K562 (cell line): ENCODE results near the gene RAD50. TPM values are rescaled to one million over a fixed set of nuclear protein-coding genes. Genes with fewer than 3 reads are reported as not detected.

Experiments
- ATAC-seq: fragments of 200-7000 bp; cut with Tn5 transposase; 3 replicates; pipeline ENCODE4 v1.9.1; 2020; ENCODE audit warnings: moderate library complexity
- BruUV-seq: library from RNA; stranded (reverse); fragments of 400-500 nt; replicated peaks from 2 replicates; lab custom pipeline; 2021; lab: Mats Ljungman, UMichigan
- CTCF ChIA-PET: fragments of 300-600 bp; formaldehyde crosslinking; extraction: SDS; loops from one replicate; lab custom pipeline; 2021; ENCODE audit warnings: low intra/inter-chr PET ratio; lab: Yijun Ruan, JAX
- POLR2A ChIA-PET: fragments of 300-600, 350-650 bp; sonication (Branson Sonifier 250); formaldehyde crosslinking; extraction: SDS; loops from one replicate; lab custom pipeline; 2021; ENCODE audit warnings: antibody characterized with exemption, inconsistent platforms; lab: Yijun Ruan, JAX
- DNase-seq, 4 experiments: peaks; one replicate each; pipeline versions ENCODE4 v3.0.0 to v3.0.0-alpha.2; 2011 to 2018; ENCODE audit warnings: low spot score in 3 of 4, mixed read lengths in 3 of 4; ENCODE audit errors: extremely low read depth in 1 of 4
- FAIRE-seq: peaks from 2 replicates; lab custom pipeline; 2011; peaks lifted over from hg19 to GRCh38; lab: Jason Lieb, UNC
- H2AFZ ChIP-seq: 2 replicates; pipeline ENCODE4 v1.6.0; 2011; ENCODE audit warnings: low read depth, low read length, control low read depth, inconsistent platforms
- H3K27ac ChIP-seq: fragments of 200-600 bp; 3 replicates; pipeline ENCODE4 v1.8.0; 2011; ENCODE audit warnings: low read depth, mild to moderate bottlenecking, control low read depth, inconsistent platforms, low read length, moderate library complexity, mixed read lengths; ENCODE audit errors: extremely low read depth
- H3K27me3 ChIP-seq, 2 experiments: fragments of 300-600 bp in 1 of 2; 2 replicates in 1 of 2; 3 replicates in 1 of 2; pipeline versions ENCODE4 v1.6.0 to v1.8.0; 2011; ENCODE audit warnings: inconsistent platforms in 2 of 2, low read length in 2 of 2, mild to moderate bottlenecking in 1 of 2, mixed read lengths in 1 of 2, moderate library complexity in 1 of 2; ENCODE audit not compliant: control insufficient read depth in 2 of 2, insufficient read depth in 2 of 2
- H3K36me3 ChIP-seq: fragments of 300-600 bp; 3 replicates; pipeline ENCODE4 v1.8.0; 2011; ENCODE audit warnings: mild to moderate bottlenecking, low read length, inconsistent platforms; ENCODE audit not compliant: control insufficient read depth, insufficient read depth
- H3K4me1 ChIP-seq, 2 experiments: fragments of 200-600 bp in 1 of 2; replicated peaks in 1 of 2; 2 replicates in 1 of 2; 3 replicates in 1 of 2; pipeline versions ENCODE4 v1.5.1 to v1.8.0; 2011; ENCODE audit warnings: inconsistent platforms in 2 of 2, low read length in 2 of 2, mild to moderate bottlenecking in 1 of 2, mixed read lengths in 1 of 2, moderate library complexity in 1 of 2; ENCODE audit not compliant: control insufficient read depth in 2 of 2, insufficient read depth in 2 of 2
- H3K4me2 ChIP-seq: 2 replicates; pipeline ENCODE4 v1.6.1; 2011; ENCODE audit warnings: low read length, control low read depth, inconsistent platforms, mixed read lengths; ENCODE audit not compliant: insufficient read depth
- H3K4me3 ChIP-seq: fragments of 200-600 bp; sonication (generic), shearing (Covaris generic); 2 replicates; pipeline ENCODE4 v1.5.1; 2016; ENCODE audit warnings: control low read depth, inconsistent platforms
- H3K79me2 ChIP-seq: fragments of 200-600 bp; 3 replicates; pipeline ENCODE4 v1.8.0; 2011; ENCODE audit warnings: low read length, inconsistent platforms; ENCODE audit not compliant: control insufficient read depth, insufficient read depth
- H3K9ac ChIP-seq, 2 experiments: 2 replicates each; pipeline versions ENCODE4 v1.6.0 to v1.6.1; 2011; ENCODE audit warnings: low read depth in 2 of 2, low read length in 2 of 2, control low read depth in 1 of 2, inconsistent platforms in 1 of 2, mild to moderate bottlenecking in 1 of 2, mixed read lengths in 1 of 2; ENCODE audit not compliant: insufficient read depth in 1 of 2
- H3K9me1 ChIP-seq: one replicate; pipeline ENCODE4 v1.6.0; 2011; ENCODE audit warnings: inconsistent platforms, mild to moderate bottlenecking, low read length, moderate library complexity; ENCODE audit not compliant: control insufficient read depth, insufficient read depth
- H3K9me3 ChIP-seq: replicated peaks from 2 replicates; pipeline ENCODE4 v1.5.1; 2011; ENCODE audit warnings: low read depth, low read length, inconsistent platforms; ENCODE audit not compliant: control insufficient read depth, insufficient read depth
- H4K20me1 ChIP-seq: replicated peaks from 2 replicates; pipeline ENCODE4 v1.6.1; 2011; ENCODE audit warnings: low read length, inconsistent platforms, mixed read lengths; ENCODE audit not compliant: control insufficient read depth, insufficient read depth
- HES1 ChIP-seq: fragments of 450-650 bp; IDR thresholded peaks from 2 replicates; pipeline ENCODE4 v1.6.1; 2016; ENCODE audit warnings: low read depth, mild to moderate bottlenecking, moderate library complexity
- KDM1A ChIP-seq, 2 experiments: fragments of 450-650 bp; IDR thresholded peaks; 2 replicates each; pipeline ENCODE4 v1.6.1; 2016; ENCODE audit warnings: mild to moderate bottlenecking in 2 of 2
- MGA ChIP-seq: fragments of 450-650 bp; IDR thresholded peaks from 2 replicates; pipeline ENCODE4 v1.6.1; 2016; ENCODE audit warnings: mild to moderate bottlenecking, moderate library complexity
- NCOR1 ChIP-seq: fragments of 450-650 bp; IDR thresholded peaks from 2 replicates; pipeline ENCODE4 v1.6.1; 2016; ENCODE audit warnings: mild to moderate bottlenecking, moderate library complexity
- ZNF609 ChIP-seq: sonication (generic); formaldehyde crosslinking; IDR thresholded peaks from 2 replicates; pipeline ENCODE4 v1.8.1; 2023; ENCODE audit warnings: missing genetic modification reagents, mild to moderate bottlenecking, borderline replicate concordance
- WGBS: fragments of 100-300 bp; shearing (Covaris generic); methylation state at CpG from one replicate; pipeline ENCODE4 v1.1.6; 2016; ENCODE audit warnings: low coverage, mixed read lengths; ENCODE audit not compliant: insufficient coverage; ENCODE audit errors: missing lambda C conversion rate; 5-methylcytosine and 5-hydroxymethylcytosine counted together
- in situ Hi-C: fragments of 300-500 bp; cut with MboI; formaldehyde crosslinking; loops from 4 replicates; pipeline ENCODE4 v1.15.0; 2018; ENCODE audit warnings: inconsistent platforms, mixed read lengths
- intact Hi-C: fragments of 100-400 bp; cut with micrococcal nuclease; formaldehyde crosslinking; loops from 2 replicates; pipeline ENCODE4 v1.14.2; 2022
- polyA plus RNA-seq, 8 experiments: library from polyadenylated mRNA; depleted of rRNA in 4 of 8; stranded (reverse) in 5 of 8; unstranded in 3 of 8; fragments of >200 nt; fragmentation: Nextera tagmentation in 2 of 8; fragmentation: Illumina TruSeq in 1 of 8; extraction: Ambion mirVana in 2 of 8; extraction: Trizol in 1 of 8; gene quantifications; 2 replicates each; pipeline versions ENCODE4 v1.2.1 to v1.2.3, GENCODE V29; 2011 to 2014; ENCODE audit warnings: inconsistent platforms in 1 of 8, missing spikeins in 1 of 8
- total RNA-seq, 7 experiments: library from RNA; depleted of rRNA in 6 of 7; stranded (reverse); fragments of >200 nt in 6 of 7; fragmentation: Illumina TruSeq in 2 of 7; extraction: Trizol in 2 of 7; gene quantifications; 2 replicates each; pipeline versions ENCODE4 v1.2.1 to v1.2.3, GENCODE V29; 2011 to 2021; ENCODE audit warnings: low replicate concordance in 1 of 7

Gene RAD50
- total and polyA plus RNA-seq, 9 of the 15 experiments (the other 6 are each of a cell fraction or from before 2014, with no cell fraction given): 15.3 to 74.2 (median 44.1) TPM

- Histone ChIP-seq H3K36me3 (no peaks in the 10 kb centered on the region), H3K27ac (no peak overlapping the region), H3K9me3 (no peaks in the 10 kb centered on the region), H3K4me1 (no peaks in the 10 kb centered on the region; a peak in 2 of 5 replicates), H2AFZ (peak overlapping the region; percentile 47; the same call in 1 of the 2 replicates), H3K79me2 (no peaks in the 10 kb centered on the region), H3K9me1 (no peaks in the 10 kb centered on the region), H3K4me3 (no peak overlapping the region), H4K20me1 (no peaks in the 10 kb centered on the region), H3K4me2 (no peak overlapping the region), H3K9ac (peak overlapping the region in 1 of 2 experiments; percentile 74; a peak in 1 of 4 replicates), H3K27me3 (no peaks in the 10 kb centered on the region)
- CTCF ChIA-PET: no interaction called here
- WGBS: 52% methylated on average over 5 of the region's 5 CpGs
- DNase-seq (no peak), ATAC-seq (peak; percentile 54), FAIRE-seq (no peak)
- intact Hi-C loops: no loop called here
- BruUV-seq: no TSS peak
- POLR2A ChIA-PET: interaction anchor here (0.6 to 1.0 kb wide), 4 partner anchors 115 to 269 kb away, joined by 3 to 4 read pairs (median 3); no protein-coding TSS in a partner anchor
- in situ Hi-C loops: no loop called here
- TF ChIP-seq HES1 (no peak), NCOR1 (no peak), KDM1A (IDR thresholded peaks at IDR 0.05) (no peak), ZNF609 (no peak), MGA (no peak)
Observed at GRCh38 chr5:132540149-132540548, 16.6 kb upstream of the RAD50 start.
